IMR-90 (cell line): Measurements from ENCODE around the gene CNOT2. TPM values are rescaled to one million over a fixed set of nuclear protein-coding genes. Genes with fewer than 3 reads are reported as not detected.

Experiments used
- ATAC-seq: fragments of 200-7000 bp; cut with Tn5 transposase; 2 replicates; pipeline ENCODE4 v1.9.1; 2020; ENCODE audit warnings: low read depth, mild to moderate bottlenecking, moderate library complexity
- BruUV-seq: library from RNA; stranded (reverse); fragments of 400-500 nt; replicated peaks from 2 replicates; lab custom pipeline; 2021; lab: Mats Ljungman, UMichigan
- CTCF ChIA-PET: fragments of 300-600 bp; formaldehyde crosslinking; extraction: SDS; loops from one replicate; lab custom pipeline; 2021; ENCODE audit warnings: antibody characterized with exemption; lab: Yijun Ruan, JAX
- POLR2A ChIA-PET: fragments of 300-600 bp; sonication (Branson Sonifier 250); formaldehyde crosslinking; loops from one replicate; lab custom pipeline; 2022; ENCODE audit warnings: antibody characterized with exemption; ENCODE audit not compliant: unreplicated experiment; lab: Charles Lee
- DNase-seq: peaks from one replicate; pipeline ENCODE4 v3.0.0; 2013
- H2AFZ ChIP-seq: replicated peaks from 2 replicates; pipeline ENCODE3; 2013; ENCODE audit warnings: low read length, mild to moderate bottlenecking; ENCODE audit not compliant: poor library complexity
- H2AK5ac ChIP-seq: 2 replicates; pipeline ENCODE4 v1.6.1; 2013; ENCODE audit warnings: low read depth, low read length, inconsistent platforms
- H2AK9ac ChIP-seq: replicated peaks from 2 replicates; pipeline ENCODE3; 2013; ENCODE audit warnings: mild to moderate bottlenecking, low read depth, low read length, moderate library complexity; ENCODE audit not compliant: poor library complexity
- H2BK120ac ChIP-seq: 2 replicates; pipeline ENCODE4 v1.6.1; 2013; ENCODE audit warnings: low read depth, low read length, inconsistent platforms
- H2BK15ac ChIP-seq: 3 replicates; pipeline ENCODE4 v1.6.1; 2013; ENCODE audit warnings: low read depth, low read length, inconsistent platforms
- H2BK20ac ChIP-seq: 2 replicates; pipeline ENCODE4 v1.6.1; 2013; ENCODE audit warnings: low read depth, mild to moderate bottlenecking, inconsistent platforms, low read length, moderate library complexity
- H2BK5ac ChIP-seq: 2 replicates; pipeline ENCODE4 v1.6.1; 2013; ENCODE audit warnings: mild to moderate bottlenecking, low read depth, low read length, inconsistent platforms; ENCODE audit not compliant: poor library complexity, severe bottlenecking
- H3K14ac ChIP-seq: replicated peaks from 2 replicates; pipeline ENCODE4 v1.6.1; 2013; ENCODE audit warnings: low read depth, low read length, inconsistent platforms
- H3K18ac ChIP-seq: 2 replicates; pipeline ENCODE4 v1.6.1; 2013; ENCODE audit warnings: low read depth, low read length, control low read depth
- H3K23ac ChIP-seq: 2 replicates; pipeline ENCODE4 v1.6.1; 2013; ENCODE audit warnings: low read depth, low read length, inconsistent platforms
- H3K27ac ChIP-seq: 2 replicates; pipeline ENCODE4 v1.5.1; 2013; ENCODE audit warnings: mild to moderate bottlenecking, control low read depth, low read length; ENCODE audit not compliant: insufficient read depth
- H3K27me3 ChIP-seq: 2 replicates; pipeline ENCODE4 v1.6.1; 2013; ENCODE audit warnings: low read length; ENCODE audit not compliant: control insufficient read depth, insufficient read depth
- H3K36me3 ChIP-seq: 2 replicates; pipeline ENCODE4 v1.6.1; 2013; ENCODE audit warnings: low read length, mixed read lengths; ENCODE audit not compliant: control insufficient read depth, insufficient read depth
- H3K4ac ChIP-seq: 2 replicates; pipeline ENCODE4 v1.6.1; 2013; ENCODE audit warnings: low read depth, low read length, inconsistent platforms
- H3K4me1 ChIP-seq: 2 replicates; pipeline ENCODE4 v1.6.1; 2013; ENCODE audit warnings: low read length, mixed read lengths; ENCODE audit not compliant: control insufficient read depth, insufficient read depth
- H3K4me2 ChIP-seq: 2 replicates; pipeline ENCODE4 v1.6.1; 2013; ENCODE audit warnings: low read depth, mild to moderate bottlenecking, control low read depth, low read length, moderate library complexity
- H3K4me3 ChIP-seq: 2 replicates; pipeline ENCODE4 v1.5.1; 2013; ENCODE audit warnings: low read depth, mild to moderate bottlenecking, control low read depth, low read length, moderate library complexity; ENCODE audit not compliant: insufficient read depth
- H3K56ac ChIP-seq: 2 replicates; pipeline ENCODE4 v1.6.1; 2013; ENCODE audit warnings: low read length, inconsistent platforms; ENCODE audit not compliant: insufficient read depth; ENCODE audit errors: extremely low read depth
- H3K79me1 ChIP-seq, 2 experiments: 2 replicates each; pipeline ENCODE4 v1.6.1; 2013; ENCODE audit warnings: low read length in 2 of 2, inconsistent platforms in 1 of 2, low read depth in 1 of 2
- H3K9ac ChIP-seq: 2 replicates; pipeline ENCODE4 v1.6.1; 2013; ENCODE audit warnings: low read depth, low read length, control low read depth
- H3K9me1 ChIP-seq: 2 replicates; pipeline ENCODE4 v1.6.1; 2013; ENCODE audit warnings: low read length, inconsistent platforms; ENCODE audit not compliant: insufficient read depth
- H3K9me3 ChIP-seq: 2 replicates; pipeline ENCODE4 v1.6.1; 2013; ENCODE audit warnings: low read length; ENCODE audit not compliant: control insufficient read depth, insufficient read depth
- H4K20me1 ChIP-seq: 2 replicates; pipeline ENCODE4 v1.6.1; 2013; ENCODE audit warnings: low read length, inconsistent platforms; ENCODE audit not compliant: insufficient read depth
- H4K5ac ChIP-seq: 2 replicates; pipeline ENCODE4 v1.6.1; 2013; ENCODE audit warnings: mild to moderate bottlenecking, low read depth, low read length, control low read depth
- H4K8ac ChIP-seq, 2 experiments: 2 replicates each; pipeline ENCODE4 v1.6.1; 2013; ENCODE audit warnings: low read depth in 2 of 2, low read length in 2 of 2, control low read depth in 1 of 2, inconsistent platforms in 1 of 2
- H4K91ac ChIP-seq: 2 replicates; pipeline ENCODE4 v1.6.1; 2013; ENCODE audit warnings: low read depth, low read length, inconsistent platforms; ENCODE audit not compliant: insufficient read depth
- BHLHE40 ChIP-seq: fragments of 150-350 bp; IDR thresholded peaks from 2 replicates; pipeline ENCODE4 v1.6.1; 2016; ENCODE audit warnings: mild to moderate bottlenecking, low read depth, low read length
- CEBPB ChIP-seq: IDR thresholded peaks from 2 replicates; pipeline ENCODE4 v1.6.1; 2012; ENCODE audit warnings: low read depth, low read length, improper control_type of control experiment
- CHD1 ChIP-seq: IDR thresholded peaks from 2 replicates; pipeline ENCODE4 v1.6.1; 2012; ENCODE audit warnings: low read depth, low read length, improper control_type of control experiment
- MAZ ChIP-seq: IDR thresholded peaks from 2 replicates; pipeline ENCODE4 v1.6.1; 2012; ENCODE audit warnings: low read depth, mild to moderate bottlenecking, low read length, improper control_type of control experiment, moderate library complexity, borderline replicate concordance
- NFE2L2 ChIP-seq: fragments of 150-350 bp; IDR thresholded peaks from 2 replicates; pipeline ENCODE4 v1.6.1; 2016; ENCODE audit warnings: low read depth, mild to moderate bottlenecking, low read length
- RAD21 ChIP-seq: IDR thresholded peaks from 2 replicates; pipeline ENCODE4 v1.6.1; 2012; ENCODE audit warnings: low read length, improper control_type of control experiment
- RCOR1 ChIP-seq: IDR thresholded peaks from 2 replicates; pipeline ENCODE4 v1.6.1; 2012; ENCODE audit warnings: mild to moderate bottlenecking, low read length, improper control_type of control experiment; ENCODE audit not compliant: insufficient replicate concordance
- SMC3 ChIP-seq: fragments of 150-350 bp; IDR thresholded peaks from 2 replicates; pipeline ENCODE4 v1.6.1; 2016; ENCODE audit warnings: low read depth, mild to moderate bottlenecking, antibody characterized with exemption, low read length, moderate library complexity
- WGBS, 2 experiments: methylation state at CpG; one replicate each; pipeline versions ENCODE4 v1.1.5 to v1.1.7; 2013; ENCODE audit warnings: missing lambda C conversion rate in 2 of 2; ENCODE audit not compliant: insufficient read length in 1 of 2; ENCODE audit errors: extremely low coverage in 2 of 2; 5-methylcytosine and 5-hydroxymethylcytosine counted together
- dilution Hi-C: fragments of 300-500 bp; cut with HindIII; formaldehyde crosslinking; loops from one replicate; pipeline ENCODE4 v1.14.3; 2018; ENCODE audit warnings: low sequenced_read_pairs; ENCODE audit not compliant: unreplicated experiment
- in situ Hi-C: fragments of 300-500 bp; cut with MboI; formaldehyde crosslinking; loops from 3 replicates; pipeline ENCODE4 v1.14.3; 2019; ENCODE audit warnings: low sequenced_read_pairs, inconsistent platforms, mixed read lengths
- intact Hi-C: fragments of 100-400 bp; cut with micrococcal nuclease; formaldehyde crosslinking; loops from 2 replicates; pipeline ENCODE4 v1.10.0; 2022
- polyA plus RNA-seq, 3 experiments: library from polyadenylated mRNA; depleted of rRNA; stranded (reverse); fragments of >200 nt; gene quantifications; 2 replicates each; pipeline ENCODE4 v1.2.3, GENCODE V29; 2012; ENCODE audit warnings: low replicate concordance in 1 of 3
- total RNA-seq: library from RNA; depleted of rRNA; stranded (reverse); fragments of >200 nt; gene quantifications from 2 replicates; pipeline ENCODE4 v1.2.3, GENCODE V29; 2012

The CNOT2 gene
- total and polyA plus RNA-seq, 2 of the 4 experiments (the other 2 are of a cell fraction), result 63.4 to 159 TPM

GRCh38 chr12:70306676-70307075, 63.4 kb downstream of the CNOT2 start:
- TF ChIP-seq MAZ (no peak), BHLHE40 (no peak), RAD21 (no peak), RCOR1 (no peak), NFE2L2 (no peak), CHD1 (no peak), CEBPB (no peak), SMC3 (no peak)
- intact Hi-C loops, result no loop called here
- Histone ChIP-seq H3K18ac (no peak overlapping the region), H3K56ac (no peak overlapping the region), H2BK5ac (no peak overlapping the region), H4K20me1 (peaks cover 17% of the 10 kb centered on the region; the same call in 1 of the 2 replicates), H4K91ac (no peak overlapping the region), H3K9me3 (0 out of 2 replicates have a peak, but pooled peaks cover 2% of the 10 kb centered on the region), H2BK20ac (no peak overlapping the region), H4K5ac (no peak overlapping the region), H2BK120ac (no peak overlapping the region), H4K8ac (no peak overlapping the region), H3K9me1 (no peaks in the 10 kb centered on the region), H3K36me3 (peaks cover 6% of the 10 kb centered on the region), H3K27ac (no peak overlapping the region), H2AFZ (no peak overlapping the region), H3K4me1 (peaks cover 7% of the 10 kb centered on the region), H3K9ac (no peak overlapping the region), H2AK9ac (no peak overlapping the region), H3K23ac (no peak overlapping the region), H3K27me3 (no peaks in the 10 kb centered on the region), H3K14ac (no peak overlapping the region), H3K79me1 (peaks cover 8 to 28% of the 10 kb centered on the region in 2 experiments; a peak in 3 of 4 replicates), H2BK15ac (no peak overlapping the region), H2AK5ac (no peak overlapping the region), H3K4me2 (no peak overlapping the region), H3K4ac (no peak overlapping the region), H3K4me3 (no peak overlapping the region)
- dilution Hi-C loops, result no loop called here
- no peak for DNase-seq
- CTCF ChIA-PET, result interaction anchor here (0.6 kb wide), 1 partner anchor 9 kb away, joined by 4 read pairs; no protein-coding TSS in a partner anchor
- POLR2A ChIA-PET, result no interaction called here
- ATAC-seq, result no peak
- no CpG with 5 or more reads among the region's 3 CpGs for WGBS, 2 experiments
- no TSS peak for BruUV-seq
- in situ Hi-C loops, result no loop called here
